HG03457 (cell line): ENCODE results near the gene SMLR1.

Experiments
- ATAC-seq: cut with Tn5 transposase; IDR thresholded peaks from one replicate; pipeline ENCODE4 v1.9.1; 2021; ENCODE audit warnings: moderate number of reproducible peaks; ENCODE audit not compliant: unreplicated experiment

Gene SMLR1

DNA sequence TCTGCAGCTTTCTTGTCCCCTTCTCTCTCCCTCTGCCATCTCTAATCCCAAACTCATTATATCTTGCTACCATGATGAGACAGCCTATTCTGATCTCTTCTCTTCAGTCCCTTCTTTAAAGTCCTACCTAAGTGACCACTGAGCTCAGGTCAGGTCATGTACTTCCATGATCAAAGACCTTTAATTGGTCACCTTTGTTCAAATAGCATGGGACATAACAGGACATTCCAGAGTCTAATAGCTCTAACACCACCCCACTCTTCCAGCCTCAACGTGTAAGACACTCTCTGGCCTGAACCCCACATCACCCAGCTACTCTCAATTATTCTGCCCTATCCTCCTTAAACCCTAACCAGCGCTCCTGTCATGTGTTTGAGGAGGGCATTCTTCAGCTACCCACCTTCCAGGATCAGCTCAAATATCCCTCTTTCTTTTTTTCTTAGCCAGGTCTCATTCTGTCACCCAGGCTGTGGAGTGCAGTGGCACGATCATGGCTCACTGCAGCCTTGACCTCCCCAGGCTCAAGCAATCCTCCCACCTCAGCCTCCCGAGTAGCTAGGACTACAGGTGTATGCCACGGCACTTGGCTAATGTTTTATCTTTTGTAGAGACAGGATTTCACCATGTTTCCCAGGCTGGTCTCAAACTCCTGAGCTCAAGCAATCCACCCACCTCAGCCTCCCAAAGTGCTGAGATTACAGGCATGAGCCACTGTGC, 2.1 kb upstream of the SMLR1 start:
- ATAC-seq = no peak

DNA sequence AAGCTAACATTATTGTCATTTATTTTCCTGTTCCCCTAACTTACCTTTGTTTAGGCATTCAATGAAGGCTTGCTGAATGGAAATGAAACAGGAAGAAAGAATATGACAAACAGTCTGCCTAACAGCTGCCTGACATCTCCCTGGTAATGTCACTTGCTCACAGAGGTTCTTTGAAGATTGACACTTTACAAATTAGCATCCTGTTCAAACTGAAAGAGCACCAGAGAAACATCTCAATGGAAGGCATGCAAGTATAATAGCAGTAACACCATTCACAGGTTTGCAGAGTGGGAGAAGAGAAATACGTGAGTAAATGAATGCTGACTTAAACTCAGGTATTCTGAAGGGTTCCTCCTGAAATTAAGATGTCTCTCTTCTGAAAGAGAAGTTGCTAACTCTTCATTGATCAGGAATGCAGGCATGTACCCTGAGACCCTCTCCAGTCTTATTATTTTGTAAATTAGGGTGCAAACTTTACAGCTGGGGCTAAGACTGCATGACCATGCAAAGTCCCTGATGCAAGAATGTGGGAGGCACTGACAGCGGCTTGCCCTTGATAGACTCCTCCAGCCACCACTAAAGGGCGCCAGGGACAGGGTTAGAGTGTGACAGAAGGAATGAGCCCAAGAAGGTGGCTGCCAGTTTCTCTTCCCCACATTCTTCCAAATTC, 1.3 kb upstream of the SMLR1 start:
- ATAC-seq = no peak

DNA sequence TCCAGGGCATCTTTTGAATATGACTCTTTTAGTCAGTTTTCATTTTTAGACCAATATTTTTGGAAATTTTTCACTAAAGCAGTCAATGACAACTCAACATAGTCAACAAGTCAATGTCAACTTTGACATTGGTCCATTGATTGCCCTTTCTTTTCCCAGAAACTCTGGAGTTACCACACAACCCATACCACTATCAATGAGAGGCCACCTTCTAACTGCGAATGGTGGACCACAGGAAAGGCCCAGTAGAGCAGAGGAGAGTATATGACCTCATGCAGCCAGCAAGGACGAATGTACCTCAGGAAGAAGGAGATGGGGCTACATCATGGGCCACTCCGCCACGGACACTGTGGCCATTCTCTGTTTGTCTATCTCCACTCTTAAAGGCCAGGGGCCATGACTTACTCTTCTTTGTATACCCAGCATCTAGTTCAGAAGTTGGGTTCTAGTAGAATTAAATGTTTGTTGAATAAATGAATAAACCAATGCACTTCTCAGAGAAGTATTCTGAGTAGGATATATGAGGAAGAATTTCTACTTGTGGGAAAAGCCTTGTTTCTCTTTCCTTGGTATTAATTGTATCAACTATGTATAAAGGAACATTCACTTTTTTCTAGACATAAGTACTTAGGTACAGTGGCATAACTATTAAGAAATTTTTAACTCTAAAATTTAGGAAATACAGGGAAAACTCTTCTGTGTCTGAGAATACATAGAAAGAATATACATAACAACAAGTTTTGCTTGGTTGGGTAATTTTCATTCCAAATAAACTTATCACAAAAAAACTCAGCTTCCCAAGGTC, 562 bp upstream of the SMLR1 start:
- ATAC-seq = no peak

- ATAC-seq = no peak
Observed at GRCh38 chr6:130829333-130829910, 2.2 kb downstream of the SMLR1 start.

GRCh38 chr6:130831607-130832006, 4.4 kb downstream of the SMLR1 start:
- no peak for ATAC-seq

- no peak for ATAC-seq
Observed at GRCh38 chr6:130833569-130833968, 6.4 kb downstream of the SMLR1 start.

DNA sequence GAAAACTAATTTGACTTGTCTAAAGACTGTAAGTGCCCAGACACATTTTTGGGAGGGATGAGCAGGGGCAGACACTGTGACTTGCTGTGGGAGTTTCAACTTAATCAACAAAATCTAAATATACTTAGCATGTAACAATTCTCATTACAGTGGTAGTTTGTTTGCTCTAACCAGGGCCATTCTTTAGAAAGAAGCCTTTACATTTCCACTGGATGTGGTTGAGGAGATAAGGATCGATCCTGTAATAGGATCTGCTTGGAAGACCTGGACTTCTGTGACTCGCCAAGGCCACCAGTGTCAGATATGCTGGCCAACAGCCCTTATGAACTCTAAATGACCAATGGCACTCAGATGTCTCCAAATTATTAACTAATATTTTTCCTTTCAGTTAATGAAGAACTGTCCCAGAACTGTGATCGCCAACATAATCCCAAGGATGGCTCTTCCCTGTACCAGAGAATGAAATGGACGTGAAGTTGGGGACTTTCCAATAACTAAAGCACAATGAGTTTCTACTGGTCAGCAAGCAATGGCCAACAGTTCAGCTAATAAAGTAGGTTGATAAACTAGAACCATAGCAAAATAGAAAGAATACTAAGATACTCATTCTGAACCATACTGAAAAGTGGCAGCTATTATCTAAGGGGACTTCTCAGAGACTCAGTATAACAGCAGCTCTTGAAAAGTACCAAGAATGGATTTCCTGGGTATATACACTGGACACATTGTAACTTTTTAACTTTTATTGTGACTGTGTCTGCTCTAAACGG, 7.5 kb downstream of the SMLR1 start:
- ATAC-seq = no peak

- ATAC-seq = no peak
Observed at GRCh38 chr6:130836055-130836640, 8.9 kb downstream of the SMLR1 start.

DNA sequence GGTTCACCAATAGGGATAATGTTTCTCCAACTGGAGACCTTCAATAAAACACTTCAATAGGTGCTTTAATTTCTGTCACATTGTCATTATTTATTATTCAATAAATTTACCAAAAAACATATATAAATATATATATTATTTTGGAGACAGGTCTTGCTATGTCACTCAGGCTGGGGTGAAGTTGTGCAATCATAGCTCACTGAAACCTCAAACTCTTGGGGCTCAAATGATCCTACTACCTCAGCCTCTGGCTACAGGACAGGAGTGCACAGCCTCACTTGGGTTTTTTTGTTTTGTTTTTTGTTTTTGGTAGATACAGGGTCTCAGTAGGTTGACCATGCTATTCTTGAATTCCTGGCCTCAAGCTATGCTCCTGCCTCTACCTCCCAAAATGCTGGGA, 9.9 kb downstream of the SMLR1 start:
- ATAC-seq = no peak

- ATAC-seq = no peak
Observed at GRCh38 chr6:130838250-130838860, 11.1 kb downstream of the SMLR1 start.

- no peak for ATAC-seq
Observed at GRCh38 chr6:130838951-130839350, 11.7 kb downstream of the SMLR1 start.

- ATAC-seq = no peak
Observed at GRCh38 chr6:130839379-130839778, 12.2 kb downstream of the SMLR1 start.

- no peak for ATAC-seq
Observed at GRCh38 chr6:130840050-130840449, 12.8 kb downstream of the SMLR1 start.

DNA sequence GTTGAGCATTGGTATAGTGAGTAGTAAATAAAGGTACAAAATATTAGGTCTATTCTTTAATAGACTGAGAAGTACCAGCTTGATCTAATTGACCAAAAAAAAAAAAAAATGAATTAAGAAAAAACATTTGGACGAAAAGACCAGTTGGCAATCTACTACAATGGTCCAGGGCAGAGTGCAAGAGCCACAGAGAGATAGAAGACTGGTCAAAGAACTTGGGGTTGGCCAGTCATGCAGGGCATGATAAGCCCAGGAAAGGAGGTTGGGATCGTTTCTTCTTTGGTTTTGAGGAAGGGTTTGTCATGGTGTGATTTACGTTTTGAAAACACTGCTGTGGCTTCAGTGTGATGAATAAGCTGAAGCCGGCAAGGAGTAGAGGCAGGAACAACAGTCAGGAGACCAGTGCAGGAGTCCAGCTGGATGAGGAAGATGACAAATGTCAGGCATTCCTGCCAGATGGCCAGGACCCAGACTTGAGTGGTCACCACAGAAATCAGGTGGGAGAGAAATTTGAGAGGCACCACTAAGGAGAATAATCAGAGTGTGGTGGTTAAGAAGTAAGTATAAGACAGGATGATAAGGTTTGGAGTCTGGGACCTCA, 14.0 kb downstream of the SMLR1 start:
- ATAC-seq = no peak

DNA sequence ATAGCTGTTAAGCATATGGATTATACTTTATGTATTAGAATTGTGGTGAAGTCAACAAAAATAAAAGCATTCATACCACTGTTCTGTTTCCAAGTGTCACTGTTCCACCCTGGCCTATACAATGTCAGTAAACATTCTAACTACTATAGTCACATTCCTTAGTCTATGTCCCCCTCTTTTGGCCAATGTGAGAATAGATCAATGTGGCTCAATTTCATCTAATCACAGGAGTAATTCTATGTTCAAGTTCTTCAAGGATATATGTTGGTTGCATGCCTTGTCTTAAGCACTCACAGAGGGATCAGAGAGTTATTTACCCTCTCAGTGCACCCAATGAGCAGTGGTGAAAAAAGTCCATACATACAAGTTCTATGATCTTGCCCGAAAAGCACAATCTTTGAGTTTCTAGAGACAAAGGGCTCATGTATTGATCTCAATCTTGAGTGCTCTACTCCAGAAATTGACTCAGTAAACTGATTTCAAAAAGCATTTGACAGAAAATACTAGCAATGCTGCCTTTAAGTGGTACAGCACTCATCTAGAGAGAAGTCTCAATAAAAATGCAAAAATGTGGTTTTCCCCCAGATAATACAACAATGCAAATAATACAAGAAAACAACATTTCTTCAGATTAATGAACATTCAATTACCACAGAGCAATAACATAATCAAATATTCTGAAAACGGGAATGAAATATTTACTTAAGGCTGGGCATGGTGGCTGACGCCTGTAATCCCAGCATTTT, 16.5 kb downstream of the SMLR1 start:
- ATAC-seq = no peak

DNA sequence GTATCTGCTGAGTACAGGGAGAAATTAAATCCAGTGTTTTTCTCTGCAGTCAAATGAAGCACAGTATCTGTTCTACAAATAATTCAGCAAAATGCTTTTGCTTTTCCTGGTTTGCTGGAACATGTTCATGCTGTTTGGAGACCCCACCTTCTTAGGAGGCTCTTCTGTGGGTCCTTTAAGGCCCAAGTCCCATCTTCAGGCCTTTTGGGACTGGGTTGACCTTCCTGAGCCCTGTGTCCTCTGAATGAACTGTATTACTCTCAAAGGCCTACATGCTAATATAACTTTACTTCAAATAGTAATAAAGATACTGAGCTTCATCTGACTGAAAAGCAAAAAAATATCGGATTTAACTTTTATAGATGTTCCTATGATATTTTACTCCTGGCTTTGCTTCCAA, 19.3 kb downstream of the SMLR1 start:
- no peak for ATAC-seq

DNA sequence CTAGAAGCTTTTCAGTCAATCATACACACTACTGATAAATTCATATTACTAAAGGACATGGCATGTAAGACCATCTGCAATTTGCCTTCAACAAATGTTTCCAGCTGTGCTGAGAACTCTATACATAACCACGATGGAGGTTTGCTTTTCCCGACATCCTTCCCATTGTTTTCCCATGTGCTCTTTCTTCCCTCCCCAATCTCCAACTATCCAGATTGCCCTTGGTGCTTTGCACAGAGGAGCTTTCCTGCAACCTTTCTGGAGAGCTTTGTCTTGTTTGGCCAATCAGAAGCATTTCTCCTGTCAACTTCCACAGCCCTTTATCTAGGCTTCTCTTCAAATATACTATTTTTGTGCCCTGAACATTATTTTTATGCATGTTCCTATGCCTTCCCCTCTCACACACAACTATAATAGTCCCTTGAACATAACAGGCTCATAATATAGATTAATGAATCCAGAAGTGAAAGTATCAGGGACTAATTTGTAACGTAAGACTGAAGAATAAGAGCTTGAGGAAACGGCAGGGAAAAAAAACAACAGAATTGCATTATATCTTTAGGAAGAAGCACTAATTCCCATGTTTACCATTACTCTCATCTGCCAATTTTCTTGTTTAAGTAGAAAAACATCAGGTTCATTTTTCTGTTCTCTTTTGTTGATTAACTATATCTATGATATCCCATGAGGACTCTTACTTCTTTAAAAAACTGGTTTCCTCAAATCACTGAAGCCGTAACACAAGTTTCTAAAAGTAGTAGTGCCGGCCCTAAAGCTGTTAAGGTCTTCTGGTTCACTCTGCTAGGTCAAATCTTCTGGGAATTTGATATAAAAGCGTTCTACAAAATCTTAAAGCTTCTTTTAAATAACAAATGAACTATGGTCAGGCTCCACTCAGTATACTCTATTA, 20.1 kb downstream of the SMLR1 start:
- ATAC-seq = no peak

- peak; percentile 73 for ATAC-seq
Observed at GRCh38 chr6:130848945-130849344, 21.7 kb downstream of the SMLR1 start.
